Neural crest cell (in vitro differentiated cells): ENCODE results near the gene KLF6. TPM values are rescaled to one million over a fixed set of nuclear protein-coding genes. Genes with fewer than 3 reads are reported as not detected.
A peak's percentile ranks its signal among the peaks of the same experiment; 100 is the strongest.

Experiments used
- DNase-seq: peaks from one replicate; pipeline ENCODE4 v3.0.0; 2021; ENCODE audit warnings: low read depth, mixed read lengths, low spot score
- H3K27ac Mint-ChIP-seq: one replicate; pipeline ENCODE4 v1.8.0; 2021; ENCODE audit warnings: mild to moderate bottlenecking, mixed read lengths; ENCODE audit not compliant: unreplicated experiment
- H3K27me3 Mint-ChIP-seq: 2 replicates; pipeline ENCODE4 v1.8.0; 2021; ENCODE audit warnings: low read depth, mild to moderate bottlenecking, mixed read lengths
- H3K36me3 Mint-ChIP-seq: 2 replicates; pipeline ENCODE4 v1.8.0; 2021; ENCODE audit warnings: low read depth, mild to moderate bottlenecking, mixed read lengths
- H3K4me1 Mint-ChIP-seq: 2 replicates; pipeline ENCODE4 v1.8.0; 2021; ENCODE audit warnings: mixed read lengths
- H3K4me3 Mint-ChIP-seq: one replicate; pipeline ENCODE4 v1.8.0; 2021; ENCODE audit warnings: mild to moderate bottlenecking, mixed read lengths
- H3K9me3 Mint-ChIP-seq: 2 replicates; pipeline ENCODE4 v1.8.0; 2021; ENCODE audit warnings: mixed read lengths
- CTCF ChIP-seq: fragments of 200-600 bp; sonication (generic); conservative IDR thresholded peaks from 2 replicates; pipeline ENCODE4 v1.5.0; 2021; ENCODE audit warnings: antibody characterized with exemption, mild to moderate bottlenecking
- total RNA-seq: library from RNA; stranded (reverse); gene quantifications from 2 replicates; pipeline ENCODE4 v1.2.1, GENCODE V29; 2021

The KLF6 gene
- total RNA-seq, 1 donor from 2014 or later = 38.6 TPM

DNA sequence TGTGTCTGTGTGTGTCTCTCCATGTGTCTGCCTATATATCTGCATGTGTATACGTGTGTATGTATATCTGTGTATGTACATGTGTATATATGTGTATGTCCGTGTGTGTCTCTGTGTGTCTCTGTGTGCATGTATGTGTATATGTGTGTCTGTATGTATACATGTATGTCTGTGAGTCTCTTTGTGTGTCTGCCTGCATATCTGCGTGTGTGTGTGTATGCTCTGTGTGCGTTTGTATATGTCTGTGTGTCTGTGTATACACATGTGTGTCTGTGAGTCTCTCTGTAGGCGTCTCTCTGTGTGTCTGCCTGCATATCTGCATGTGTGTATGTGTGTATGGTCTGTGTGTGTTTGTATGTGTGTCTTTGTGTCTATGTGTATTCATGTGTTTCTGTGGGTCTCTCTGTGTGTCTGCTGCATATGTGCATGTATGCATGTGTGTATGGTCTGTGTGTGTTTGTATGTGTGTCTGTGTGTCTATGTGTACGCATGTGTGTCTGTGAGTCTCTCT lies 23.7 kb upstream of the KLF6 start:
- no peak for TF ChIP-seq CTCF
- DNase-seq = no peak
- Mint-ChIP-seq H3K4me1 (peaks cover 42% of the 10 kb centered on the region), H3K9me3 (no peaks in the 10 kb centered on the region), H3K27me3 (no peaks in the 10 kb centered on the region), H3K36me3 (no peaks in the 10 kb centered on the region), H3K27ac (no peak overlapping the region), H3K4me3 (no peak overlapping the region)

GRCh38 chr10:3807928-3808496 lies 23.0 kb upstream of the KLF6 start:
- Mint-ChIP-seq H3K27ac (no peak overlapping the region), H3K4me1 (peaks cover 47% of the 10 kb centered on the region)

DNA sequence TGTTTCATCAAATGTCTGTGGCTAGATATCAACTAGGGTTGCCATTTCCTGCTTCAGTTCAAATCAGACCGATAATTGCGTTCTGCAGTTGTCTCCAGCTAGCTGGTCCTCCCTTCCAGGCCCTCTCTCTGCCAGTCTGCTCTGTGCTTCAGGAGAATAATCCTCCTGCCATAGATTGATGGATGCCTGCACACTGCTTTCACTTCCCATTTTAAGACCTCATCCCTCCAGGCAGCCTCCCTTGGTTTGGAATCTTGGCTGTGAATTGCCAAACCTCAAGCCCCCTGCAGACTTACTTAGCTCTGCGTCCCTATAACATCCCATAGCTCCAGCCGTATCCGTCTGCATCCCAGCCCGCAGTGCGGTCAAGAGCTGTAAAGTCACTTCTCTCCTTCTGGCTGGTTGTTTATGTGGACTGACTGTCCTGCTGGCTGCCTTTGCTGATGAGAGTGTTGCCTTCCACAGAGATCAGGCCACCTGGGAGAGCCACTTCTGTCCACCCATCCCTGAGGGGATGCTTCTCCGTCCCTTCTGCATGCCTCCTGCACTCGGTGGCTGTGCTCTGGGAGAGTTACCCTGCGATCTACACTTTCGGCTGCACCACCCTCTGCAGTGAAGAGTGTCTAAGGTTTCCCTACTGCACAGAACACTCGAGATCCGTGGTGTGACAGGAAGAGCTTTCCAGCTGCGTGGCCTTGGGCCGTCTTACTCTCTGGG lies 22.4 kb upstream of the KLF6 start:
- Mint-ChIP-seq H3K9me3 (no peaks in the 10 kb centered on the region), H3K36me3 (no peaks in the 10 kb centered on the region), H3K4me1 (peaks cover 47% of the 10 kb centered on the region), H3K27me3 (no peaks in the 10 kb centered on the region), H3K27ac (peak overlapping the region; percentile 44), H3K4me3 (no peak overlapping the region)
- TF ChIP-seq CTCF = no peak
- no peak for DNase-seq

More at GRCh38 chr10:3807928-3808496, 23.0 kb upstream of the KLF6 start:
- Mint-ChIP-seq H3K9me3 (no peaks in the 10 kb centered on the region), H3K4me3 (no peak overlapping the region), H3K27me3 (no peaks in the 10 kb centered on the region), H3K36me3 (no peaks in the 10 kb centered on the region)
- TF ChIP-seq CTCF = no peak
- no peak for DNase-seq

DNA sequence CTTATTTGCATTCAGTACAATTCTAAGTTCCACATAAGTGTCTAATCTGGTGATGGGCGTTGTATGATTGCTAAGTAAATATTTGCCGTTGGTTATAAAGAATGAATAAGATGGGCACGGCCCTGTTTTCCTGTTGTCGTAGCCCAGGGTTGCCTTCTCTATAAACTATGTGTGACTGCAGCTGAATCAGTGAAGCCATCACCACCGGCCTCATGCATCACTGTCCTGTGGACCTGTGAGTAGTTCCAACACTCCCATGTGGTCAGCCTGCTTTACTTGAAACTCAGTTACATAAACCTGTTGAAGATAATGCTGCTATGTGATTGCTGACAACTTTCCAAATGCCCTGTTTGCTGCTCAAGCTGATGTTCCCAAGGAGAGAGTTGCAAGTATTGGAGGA lies 21.6 kb upstream of the KLF6 start:
- H3K4me1 Mint-ChIP-seq = peaks cover 47% of the 10 kb centered on the region
- no peaks in the 10 kb centered on the region for H3K27me3 Mint-ChIP-seq
- no peak for TF ChIP-seq CTCF
- H3K36me3 Mint-ChIP-seq = no peaks in the 10 kb centered on the region
- no peak overlapping the region for H3K27ac Mint-ChIP-seq
- H3K9me3 Mint-ChIP-seq = no peaks in the 10 kb centered on the region
- DNase-seq = no peak
- H3K4me3 Mint-ChIP-seq = no peak overlapping the region

- no peak for DNase-seq
- H3K27me3 Mint-ChIP-seq = no peaks in the 10 kb centered on the region
- H3K9me3 Mint-ChIP-seq = no peaks in the 10 kb centered on the region
- no peak for TF ChIP-seq CTCF
- peak overlapping the region; percentile 20 for H3K27ac Mint-ChIP-seq
- no peak overlapping the region for H3K4me3 Mint-ChIP-seq
- no peaks in the 10 kb centered on the region for H3K36me3 Mint-ChIP-seq
- peaks cover 47% of the 10 kb centered on the region for H3K4me1 Mint-ChIP-seq
Measured at GRCh38 chr10:3805791-3806461, 20.9 kb upstream of the KLF6 start.
